NCI-H2227 treated with DMSO at 0.1 percent for 48 hours (cell line): ENCODE results near the gene NUP214.
A peak's percentile ranks its signal among the peaks of the same experiment; 100 is the strongest.

Source experiments
- DNase-seq: peaks from one replicate; lab custom pipeline; 2025; lab: John Stamatoyannopoulos, UW

NUP214 gene

GRCh38 chr9:131125288-131126058, at the start of gene NUP214:
Gene NUP214 (plus strand): TSS chr9:131125586. CDS start chr9:131125705, 119 bp downstream.
- DNase-seq, result peak; percentile 92

- DNase-seq, result no peak
These were observed 48.8 kb upstream of the NUP214 start for GRCh38 chr9:131076347-131077195.

GRCh38 chr9:131078427-131079366, 46.7 kb upstream of the NUP214 start:
- DNase-seq, result no peak

GRCh38 chr9:131080589-131080988, 44.8 kb upstream of the NUP214 start:
- DNase-seq, result no peak

GRCh38 chr9:131081868-131082267, 43.5 kb upstream of the NUP214 start:
- DNase-seq, result no peak

- DNase-seq, result no peak
These were observed 42.4 kb upstream of the NUP214 start for GRCh38 chr9:131082774-131083512.

GRCh38 chr9:131084661-131085369, 40.6 kb upstream of the NUP214 start:
- DNase-seq, result no peak

GRCh38 chr9:131085370-131086122, 39.8 kb upstream of the NUP214 start:
- no peak for DNase-seq

GRCh38 chr9:131087354-131087893, 38.0 kb upstream of the NUP214 start:
- DNase-seq, result no peak

- no peak for DNase-seq
These were observed 35.2 kb upstream of the NUP214 start for GRCh38 chr9:131090025-131090787.

- no peak for DNase-seq
These were observed 33.9 kb upstream of the NUP214 start for GRCh38 chr9:131091352-131091992.

GRCh38 chr9:131092030-131092429, 33.4 kb upstream of the NUP214 start:
- no peak for DNase-seq

GRCh38 chr9:131092548-131093440, 32.6 kb upstream of the NUP214 start:
- DNase-seq, result no peak

- no peak for DNase-seq
These were observed 31.4 kb upstream of the NUP214 start for GRCh38 chr9:131094015-131094414.

- no peak for DNase-seq
These were observed 30.8 kb upstream of the NUP214 start for GRCh38 chr9:131094622-131095021.

- DNase-seq, result no peak
These were observed 29.6 kb upstream of the NUP214 start for GRCh38 chr9:131095666-131096268.
